HG02981 (cell line): ENCODE data around the gene STX4.

ENCODE experiments used
- ATAC-seq: cut with Tn5 transposase; IDR thresholded peaks from one replicate; pipeline ENCODE4 v1.9.1; 2021; ENCODE audit warnings: mild to moderate bottlenecking, moderate library complexity; ENCODE audit not compliant: unreplicated experiment

STX4 gene, protein sequence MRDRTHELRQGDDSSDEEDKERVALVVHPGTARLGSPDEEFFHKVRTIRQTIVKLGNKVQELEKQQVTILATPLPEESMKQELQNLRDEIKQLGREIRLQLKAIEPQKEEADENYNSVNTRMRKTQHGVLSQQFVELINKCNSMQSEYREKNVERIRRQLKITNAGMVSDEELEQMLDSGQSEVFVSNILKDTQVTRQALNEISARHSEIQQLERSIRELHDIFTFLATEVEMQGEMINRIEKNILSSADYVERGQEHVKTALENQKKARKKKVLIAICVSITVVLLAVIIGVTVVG

DNA sequence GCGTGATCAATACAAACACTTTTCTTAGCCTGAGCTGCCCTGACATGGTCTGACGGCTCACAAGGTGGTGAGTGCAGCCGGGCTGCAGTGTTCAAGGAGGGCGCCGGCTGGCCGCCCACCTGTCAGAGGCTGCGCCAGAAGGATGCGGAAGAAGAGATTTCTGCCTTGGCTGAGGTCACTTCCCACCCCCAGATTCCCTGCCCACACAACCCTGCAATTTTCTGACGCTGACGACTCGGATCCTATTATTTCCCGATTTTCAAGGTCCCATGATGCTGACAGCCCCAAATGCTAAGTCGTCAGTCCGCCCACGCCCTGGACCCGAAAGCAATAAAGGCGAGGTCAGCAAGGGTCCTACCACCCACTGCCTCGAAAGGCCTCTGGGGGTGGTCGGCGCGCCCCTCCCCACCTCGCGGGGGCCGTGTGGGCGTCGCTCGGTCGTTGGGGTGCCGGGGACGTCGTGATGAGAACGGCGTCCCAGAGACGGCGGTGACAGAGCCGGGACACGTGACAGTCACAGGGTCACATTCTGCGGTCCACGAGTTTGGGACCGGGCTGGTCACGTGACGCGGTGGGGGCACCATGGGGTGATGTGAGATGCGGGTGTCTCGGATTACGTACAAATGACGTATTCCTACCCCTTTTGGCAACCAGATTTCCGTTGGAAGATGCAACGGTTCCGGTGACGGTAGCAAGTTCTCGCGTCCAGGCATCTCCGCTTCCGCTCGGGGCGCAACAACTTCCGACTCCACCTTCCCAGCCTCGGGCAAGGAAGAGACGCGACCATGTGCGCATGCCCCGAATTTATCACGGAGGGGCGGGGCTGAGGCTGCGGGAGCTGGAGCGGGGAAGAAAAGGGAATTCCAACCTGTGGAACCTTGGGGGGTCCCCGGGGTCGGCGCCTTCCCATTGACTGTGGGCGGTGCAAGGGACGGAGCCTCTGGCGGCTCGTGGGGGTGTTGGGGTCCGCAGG, at the start of gene STX4:
TSS of gene STX4 (plus strand) at position 823 of the 973 bp plus-strand sequence. CDS start 248 bp downstream, outside the sequence.
- ATAC-seq, result peak; percentile 76

DNA sequence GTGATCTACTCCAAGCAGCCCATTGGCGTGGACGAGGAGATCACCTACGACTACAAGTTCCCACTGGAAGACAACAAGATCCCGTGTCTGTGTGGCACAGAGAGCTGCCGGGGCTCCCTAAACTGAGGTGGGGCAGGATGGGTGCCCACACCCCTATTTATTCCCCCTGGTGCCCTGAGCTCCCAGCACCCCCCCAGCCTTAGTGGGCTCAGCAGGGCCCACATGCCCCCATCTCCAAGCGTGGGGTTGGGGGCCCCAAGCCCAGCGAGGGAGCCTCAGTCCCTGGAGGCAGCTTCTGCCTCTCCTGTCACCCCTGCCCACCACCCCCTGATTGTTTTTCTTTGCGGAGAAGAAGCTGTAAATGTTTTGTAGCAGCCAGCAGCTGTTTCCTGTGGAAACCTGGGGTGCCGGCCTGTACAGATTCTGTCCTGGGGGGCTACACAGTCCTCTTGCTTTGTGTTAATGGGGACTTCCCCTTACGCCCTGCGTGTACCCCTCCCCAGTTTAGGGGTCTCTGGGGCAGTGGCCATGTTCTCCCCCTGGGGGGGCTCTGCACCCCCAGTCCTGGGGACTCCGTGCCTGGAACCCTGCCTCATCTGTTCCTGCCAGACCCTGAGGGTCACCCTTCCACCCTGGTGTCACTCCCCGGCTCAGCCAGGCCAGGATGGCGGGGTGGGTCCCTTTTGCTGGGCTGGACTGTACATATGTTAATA, 49.3 kb upstream of the STX4 start:
- ATAC-seq, result no peak

DNA sequence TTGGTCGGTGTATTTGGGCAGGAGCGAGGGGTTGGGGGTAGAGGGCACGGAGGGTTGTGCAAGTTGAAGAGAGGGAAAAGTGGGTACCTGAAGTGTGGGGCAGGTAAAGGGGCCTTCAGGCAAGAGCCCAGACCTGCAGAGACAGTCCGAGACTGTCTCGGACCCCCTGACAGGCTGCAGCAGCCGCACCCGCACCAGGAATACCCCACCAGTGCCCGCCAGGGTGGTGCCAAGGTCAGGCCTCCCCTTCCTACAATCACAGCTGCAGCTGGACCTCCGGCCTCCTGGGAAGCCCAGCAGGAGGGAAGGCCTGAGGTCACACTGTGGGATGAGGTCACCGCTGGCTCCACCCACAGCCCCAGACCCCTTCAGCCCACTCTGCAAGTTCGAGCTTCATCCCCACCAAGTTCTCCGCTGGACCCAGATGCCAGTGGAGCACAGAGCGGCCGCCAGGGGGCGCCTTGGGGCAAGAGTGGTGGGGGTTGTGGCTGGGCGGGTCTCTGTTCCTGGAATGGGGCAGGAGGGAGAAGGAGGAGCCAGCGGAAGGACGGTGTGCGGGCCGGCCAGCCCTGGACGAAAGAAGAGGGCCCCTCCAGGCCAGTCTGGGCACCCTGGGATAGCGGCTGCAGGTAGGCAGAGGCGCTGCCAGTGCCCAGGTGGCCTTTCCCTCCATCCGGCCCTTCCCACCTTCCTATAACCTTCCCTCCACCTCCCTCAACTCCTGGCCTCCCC, 48.5 kb upstream of the STX4 start, which contains the start of gene HSD3B7:
TSS of gene HSD3B7 (plus strand) at position 539 of the 732 bp plus-strand sequence. CDS start 452 bp downstream, outside the sequence.
- peak; percentile 44 for ATAC-seq

DNA sequence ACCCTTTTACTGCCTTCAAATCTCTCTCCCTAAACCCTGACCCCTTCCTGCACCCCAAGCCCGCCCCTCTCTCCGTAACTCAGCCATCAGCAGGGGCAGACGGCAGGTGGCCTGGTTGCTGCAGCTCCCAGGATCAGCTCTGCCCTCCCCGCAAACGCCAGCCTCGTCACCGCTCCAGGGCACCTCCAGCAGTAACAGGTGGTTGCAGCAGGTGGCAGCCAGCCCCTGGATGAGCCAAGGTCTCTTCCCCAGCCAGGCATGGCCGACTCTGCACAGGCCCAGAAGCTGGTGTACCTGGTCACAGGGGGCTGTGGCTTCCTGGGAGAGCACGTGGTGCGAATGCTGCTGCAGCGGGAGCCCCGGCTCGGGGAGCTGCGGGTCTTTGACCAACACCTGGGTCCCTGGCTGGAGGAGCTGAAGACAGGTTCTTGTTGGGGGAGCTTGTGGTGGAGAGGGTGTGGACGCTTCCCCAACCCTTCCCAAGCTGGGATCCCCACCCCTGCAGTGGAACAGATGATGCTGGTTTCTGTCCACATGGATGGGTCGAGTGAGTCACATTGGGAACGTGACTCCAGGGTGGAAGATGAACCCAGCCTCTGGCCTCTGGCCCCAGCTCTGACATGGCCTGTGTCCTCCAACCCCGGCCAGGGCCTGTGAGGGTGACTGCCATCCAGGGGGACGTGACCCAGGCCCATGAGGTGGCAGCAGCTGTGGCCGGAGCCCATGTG, 47.8 kb upstream of the STX4 start:
- no peak for ATAC-seq

DNA sequence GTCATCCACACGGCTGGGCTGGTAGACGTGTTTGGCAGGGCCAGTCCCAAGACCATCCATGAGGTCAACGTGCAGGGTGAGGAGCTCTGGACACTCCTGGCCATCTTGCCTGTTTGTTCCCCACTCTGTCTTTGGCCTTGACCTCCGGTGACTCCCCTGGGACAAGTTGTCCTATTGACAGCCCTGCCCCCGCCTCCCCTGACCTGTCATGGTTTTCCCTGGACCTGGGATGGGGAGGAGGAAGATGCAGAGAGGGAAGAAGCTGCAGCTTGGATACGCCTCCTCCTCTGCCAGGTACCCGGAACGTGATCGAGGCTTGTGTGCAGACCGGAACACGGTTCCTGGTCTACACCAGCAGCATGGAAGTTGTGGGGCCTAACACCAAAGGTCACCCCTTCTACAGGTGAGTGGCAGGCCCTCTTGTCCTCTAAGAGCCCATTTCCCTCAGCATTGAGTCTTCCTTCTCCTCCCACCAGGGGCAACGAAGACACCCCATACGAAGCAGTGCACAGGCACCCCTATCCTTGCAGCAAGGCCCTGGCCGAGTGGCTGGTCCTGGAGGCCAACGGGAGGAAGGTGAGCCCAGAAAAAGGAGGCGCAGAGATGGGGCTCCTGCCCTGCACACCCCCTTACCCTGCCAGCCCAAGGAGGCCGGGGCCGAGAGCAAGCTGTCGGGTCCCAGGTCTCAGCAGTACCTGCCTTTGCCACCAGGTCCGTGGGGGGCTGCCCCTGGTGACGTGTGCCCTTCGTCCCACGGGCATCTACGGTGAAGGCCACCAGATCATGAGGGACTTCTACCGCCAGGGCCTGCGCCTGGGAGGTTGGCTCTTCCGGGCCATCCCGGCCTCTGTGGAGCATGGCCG, 47.0 kb upstream of the STX4 start:
- no peak for ATAC-seq

DNA sequence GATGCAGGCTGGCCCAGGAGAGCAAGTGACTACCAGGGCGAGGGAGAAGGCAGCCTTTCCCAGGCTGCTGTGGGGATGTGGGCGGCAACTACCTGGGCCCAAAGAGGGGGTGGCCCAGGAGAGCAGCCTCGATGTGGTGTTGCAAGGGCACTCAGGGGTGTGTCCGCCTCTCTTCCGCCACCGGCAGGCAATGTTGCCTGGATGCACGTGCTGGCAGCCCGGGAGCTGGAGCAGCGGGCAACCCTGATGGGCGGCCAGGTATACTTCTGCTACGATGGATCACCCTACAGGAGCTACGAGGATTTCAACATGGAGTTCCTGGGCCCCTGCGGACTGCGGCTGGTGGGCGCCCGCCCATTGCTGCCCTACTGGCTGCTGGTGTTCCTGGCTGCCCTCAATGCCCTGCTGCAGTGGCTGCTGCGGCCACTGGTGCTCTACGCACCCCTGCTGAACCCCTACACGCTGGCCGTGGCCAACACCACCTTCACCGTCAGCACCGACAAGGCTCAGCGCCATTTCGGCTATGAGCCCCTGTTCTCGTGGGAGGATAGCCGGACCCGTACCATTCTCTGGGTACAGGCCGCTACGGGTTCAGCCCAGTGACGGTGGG, 45.7 kb upstream of the STX4 start:
- no peak for ATAC-seq

DNA sequence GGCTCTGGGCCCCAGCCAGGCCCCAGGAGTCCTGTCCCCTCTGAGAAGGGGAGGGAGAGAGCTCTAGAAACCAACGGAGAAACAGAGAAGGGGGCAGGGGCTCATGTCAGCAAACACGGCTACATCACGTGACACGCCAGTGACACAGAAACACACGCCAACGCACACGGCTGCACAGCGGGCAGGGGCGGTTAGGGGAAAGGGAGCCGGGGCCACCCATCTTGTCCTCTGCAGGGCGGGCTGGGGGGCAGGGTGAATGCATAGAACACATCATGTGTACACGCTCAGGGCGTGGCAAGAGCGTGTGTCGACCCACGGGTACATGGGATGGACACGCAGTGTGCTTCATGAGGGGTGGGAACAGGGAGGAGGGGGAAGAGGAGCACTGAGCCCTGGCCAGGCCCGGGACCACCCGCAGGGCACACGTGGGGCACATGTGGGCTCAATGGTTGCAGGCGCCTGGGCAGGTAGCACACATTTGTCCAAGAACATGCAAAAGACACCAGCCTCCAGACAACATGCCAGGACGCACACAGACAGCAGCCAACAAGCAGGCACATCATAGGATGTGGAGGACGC, 43.8 kb upstream of the STX4 start:
- no peak for ATAC-seq

DNA sequence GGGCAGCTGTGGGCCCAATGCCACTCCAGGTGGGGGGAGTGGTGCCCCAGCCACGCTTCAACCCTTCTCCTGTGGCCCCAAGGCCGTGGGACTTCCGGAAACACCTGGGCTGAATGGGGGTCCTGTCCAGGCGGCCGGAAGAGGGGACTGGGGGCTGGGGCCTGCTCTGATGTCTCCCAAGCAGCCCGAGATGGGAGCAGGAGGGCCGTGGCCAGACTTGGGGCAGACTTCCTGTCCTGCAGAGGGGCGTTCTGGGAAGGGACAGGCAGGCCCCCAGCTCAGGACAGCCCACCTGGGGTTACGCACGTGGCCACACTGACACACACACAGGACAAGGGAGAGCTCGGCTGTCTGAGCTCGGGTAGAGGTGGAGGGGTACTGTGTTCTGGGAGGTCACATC, 43.3 kb upstream of the STX4 start:
- ATAC-seq, result no peak

DNA sequence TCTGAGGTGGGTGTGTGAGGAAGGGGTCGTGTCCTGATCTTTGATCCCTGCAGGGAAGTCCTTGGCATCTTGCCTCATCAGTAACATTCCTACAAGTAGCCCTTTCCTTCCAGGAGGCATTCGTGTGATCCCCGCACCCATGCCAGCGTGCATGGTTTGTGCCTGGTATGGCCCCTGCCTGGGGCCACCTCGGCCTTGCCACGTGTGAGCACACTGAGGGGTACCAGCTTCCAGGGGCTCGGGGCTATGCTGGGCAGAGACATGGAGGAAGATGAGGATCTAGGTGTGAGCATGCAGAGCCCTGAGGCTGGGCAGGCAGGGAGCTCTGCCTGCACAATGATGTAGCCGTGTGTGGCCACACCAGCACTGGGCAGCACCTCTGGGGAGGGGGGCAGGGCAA, 42.3 kb upstream of the STX4 start:
- no peak for ATAC-seq

DNA sequence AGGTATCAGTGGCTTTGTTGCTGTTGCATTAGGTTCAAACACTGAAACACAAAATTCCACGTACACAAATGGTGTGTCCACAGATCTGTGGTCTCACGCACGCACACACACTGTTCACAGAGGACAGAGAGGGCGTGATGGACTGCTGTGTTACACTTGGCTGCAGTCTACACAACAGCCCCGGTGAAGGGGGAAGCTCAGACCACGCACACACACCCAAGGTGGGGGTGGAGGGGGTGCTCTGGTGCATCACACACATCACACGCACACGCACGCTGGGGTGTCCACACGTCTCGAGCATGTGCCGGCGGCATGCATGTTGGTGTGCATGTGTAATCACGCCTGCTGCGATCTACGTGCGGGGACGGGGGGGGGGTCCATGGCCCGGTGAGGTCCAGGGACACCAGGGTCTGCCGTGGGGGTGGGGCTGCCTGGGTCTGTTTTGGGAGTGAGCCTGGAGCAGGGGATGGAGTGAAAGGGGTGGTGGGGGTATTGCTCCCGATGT, 41.0 kb upstream of the STX4 start:
- ATAC-seq, result no peak

DNA sequence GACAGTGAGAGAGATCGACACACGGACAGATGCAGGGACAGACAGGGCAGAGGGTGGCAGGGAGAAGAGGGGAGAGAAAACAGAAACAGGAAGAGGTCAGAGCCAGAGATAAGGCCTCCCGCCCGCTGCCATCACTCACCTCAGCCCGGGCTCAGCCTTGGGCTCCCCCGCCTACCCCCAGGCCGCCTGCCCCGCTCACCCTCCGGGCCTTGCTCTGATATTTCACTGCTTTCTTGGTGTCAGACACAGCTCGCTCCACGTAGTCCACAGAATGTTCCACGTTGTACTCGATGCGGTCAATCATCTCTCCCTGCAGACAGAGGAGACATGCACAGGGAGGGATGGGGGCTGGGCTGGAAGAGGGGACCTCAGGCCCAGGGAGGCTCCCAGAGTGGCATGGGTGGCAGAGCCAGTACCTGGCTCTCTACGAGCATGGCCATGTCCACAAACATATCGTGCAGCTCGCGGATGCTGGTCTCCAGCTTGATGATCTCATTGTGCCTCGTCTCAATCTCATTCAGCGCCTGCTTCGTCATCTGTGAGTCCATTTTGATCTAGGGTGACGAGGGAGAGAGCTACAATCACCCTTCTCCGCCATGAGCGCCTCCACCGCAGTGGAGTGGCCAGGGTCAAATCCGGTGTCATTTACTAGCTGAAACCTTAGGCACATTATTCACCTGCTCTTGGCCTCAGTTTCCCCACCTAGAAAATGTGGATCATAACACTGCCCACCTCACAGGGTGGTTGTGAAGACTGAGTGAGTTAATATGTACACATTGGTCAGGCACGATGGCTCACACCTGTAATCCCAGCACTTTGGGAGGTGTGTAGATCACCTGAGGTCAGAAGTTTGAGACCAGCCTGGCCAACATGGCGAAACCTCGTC, 40.2 kb upstream of the STX4 start:
- ATAC-seq, result no peak

DNA sequence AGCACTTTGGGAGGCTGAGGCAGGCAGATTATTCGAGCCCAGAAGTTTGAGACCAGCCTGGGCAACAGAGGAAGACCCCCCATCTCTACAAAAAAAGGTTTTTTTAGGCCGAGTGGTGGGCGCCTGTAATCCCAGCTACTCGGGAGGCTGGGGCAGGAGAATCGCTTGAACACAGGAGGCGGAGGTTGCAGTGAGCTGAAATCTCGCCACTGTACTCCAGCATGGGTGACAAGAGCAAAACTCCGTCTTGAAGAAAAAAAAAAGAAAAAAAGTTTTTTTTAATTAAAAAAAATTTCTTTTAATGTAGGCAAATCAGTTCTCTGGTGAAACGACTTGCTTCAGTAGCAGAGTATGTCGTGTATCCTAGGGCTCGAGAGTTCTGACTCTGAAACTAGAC, 37.4 kb upstream of the STX4 start:
- ATAC-seq, result no peak

DNA sequence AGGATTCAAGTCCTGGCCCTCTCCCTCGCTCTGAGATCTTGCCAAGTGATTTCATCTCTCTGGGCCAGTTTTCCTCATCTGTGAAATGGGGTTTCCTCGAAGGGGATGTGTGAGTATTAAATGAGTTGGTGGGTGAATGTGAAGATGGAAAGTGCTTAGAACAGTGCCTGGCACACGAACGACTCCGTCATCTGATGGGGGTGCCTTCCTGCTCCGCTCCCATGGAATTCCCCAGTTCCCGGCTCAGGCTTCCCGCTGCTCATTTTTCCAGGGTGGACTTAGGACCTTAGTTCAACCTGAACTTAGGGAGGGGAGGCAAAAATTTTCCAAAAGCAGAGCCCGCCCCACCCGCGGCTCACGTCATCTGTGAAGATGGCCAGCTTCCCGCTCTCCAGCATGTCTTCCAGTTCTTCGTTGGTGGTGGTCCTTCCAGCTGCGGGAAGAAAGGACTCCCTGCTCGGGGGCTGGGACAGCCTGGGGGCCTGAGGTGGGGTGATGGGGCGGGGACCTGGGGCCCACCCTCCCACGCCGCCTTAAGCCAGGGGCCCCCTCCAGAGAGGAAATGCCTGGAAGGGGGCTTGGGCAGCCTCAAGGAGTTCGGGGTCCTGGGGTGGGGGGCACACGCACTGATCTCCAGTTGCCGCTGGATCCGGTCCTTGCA, 36.9 kb upstream of the STX4 start:
- ATAC-seq, result no peak

DNA sequence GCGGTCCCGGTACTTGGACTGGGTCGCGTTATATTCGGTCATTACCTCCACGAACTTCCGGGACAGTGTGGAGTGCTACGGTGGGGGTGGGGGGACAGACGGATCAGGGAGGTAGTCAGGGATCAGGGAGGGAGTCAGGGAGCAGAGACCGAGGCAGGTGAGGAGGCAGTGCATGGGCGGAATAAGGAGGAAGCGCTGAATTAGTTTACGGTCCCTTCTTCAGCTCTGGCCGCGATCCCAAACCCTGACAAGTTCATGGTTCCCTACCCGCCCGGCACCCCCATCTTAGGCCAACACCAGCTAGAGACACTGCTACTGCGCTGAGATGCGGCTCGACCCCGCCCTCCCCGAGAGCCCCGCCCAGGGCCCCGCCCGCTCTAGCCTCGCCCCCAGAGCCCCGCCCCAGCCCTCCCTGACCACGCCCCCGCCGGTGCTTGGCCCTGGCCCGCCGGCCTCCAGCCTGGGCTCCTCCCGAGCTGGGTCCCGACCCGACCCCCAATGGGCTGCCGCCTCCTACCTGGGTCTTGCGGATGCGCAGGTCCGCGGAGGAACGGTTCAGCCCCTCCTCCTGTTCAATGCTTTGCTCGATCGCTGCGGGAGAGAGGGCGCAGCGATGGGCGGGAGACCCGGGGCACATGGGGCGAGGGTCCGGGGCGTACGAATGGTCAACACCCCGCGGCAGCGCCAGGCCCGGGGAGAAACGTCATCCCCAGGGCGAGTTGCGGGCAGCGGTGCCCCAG, 36.2 kb upstream of the STX4 start:
- peak; percentile 83 for ATAC-seq
